Transverse colon (tissue), 3 donors: ENCODE data around the gene ORC3.

Source experiments
- CTCF ChIP-seq, 5 experiments: fragments of 200-600 bp in 3 of 5; fragments of 450-650 bp in 2 of 5; sonication (generic) in 3 of 5; IDR thresholded peaks; 1 replicate in 2 of 5; 2 replicates in 3 of 5; pipeline ENCODE4 v1.5.1; 2016 to 2017; ENCODE audit warnings: antibody characterized with exemption in 5 of 5, inconsistent platforms in 3 of 5, mild to moderate bottlenecking in 2 of 5, moderate library complexity in 1 of 5
- EP300 ChIP-seq: sonication (generic); formaldehyde crosslinking; IDR thresholded peaks from one replicate; pipeline ENCODE4 v1.6.1; 2017; ENCODE audit warnings: antibody characterized with exemption, low read depth

DNA sequence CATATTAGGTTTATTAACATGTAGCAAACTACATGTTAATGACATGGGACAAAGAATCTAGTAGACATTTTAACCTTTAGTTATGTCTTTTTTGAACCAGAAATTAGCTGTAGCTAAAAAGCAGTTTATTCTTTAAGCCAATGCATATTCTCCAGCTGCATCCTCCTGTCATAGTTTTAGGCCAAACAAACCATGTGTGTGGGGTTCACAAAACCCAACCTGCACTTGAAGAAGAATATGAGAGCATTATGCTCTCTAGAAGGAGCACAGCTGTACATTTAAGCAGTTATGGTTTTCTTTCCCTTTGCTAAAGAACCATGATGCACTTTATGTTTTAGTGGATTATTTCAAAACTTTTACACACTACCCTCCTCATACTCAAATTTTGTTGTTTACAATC is 65.9 kb downstream of the ORC3 start:
- TF ChIP-seq EP300, result no peak
- no peak for TF ChIP-seq CTCF (IDR thresholded peaks at IDR 0.05)
